ENCODE data around the gene GNPTG. TPM values are rescaled to one million over a fixed set of nuclear protein-coding genes. Genes with fewer than 3 reads are reported as not detected.

The GNPTG gene
- total RNA-seq, 1 donor, result 69.1 TPM

DNA sequence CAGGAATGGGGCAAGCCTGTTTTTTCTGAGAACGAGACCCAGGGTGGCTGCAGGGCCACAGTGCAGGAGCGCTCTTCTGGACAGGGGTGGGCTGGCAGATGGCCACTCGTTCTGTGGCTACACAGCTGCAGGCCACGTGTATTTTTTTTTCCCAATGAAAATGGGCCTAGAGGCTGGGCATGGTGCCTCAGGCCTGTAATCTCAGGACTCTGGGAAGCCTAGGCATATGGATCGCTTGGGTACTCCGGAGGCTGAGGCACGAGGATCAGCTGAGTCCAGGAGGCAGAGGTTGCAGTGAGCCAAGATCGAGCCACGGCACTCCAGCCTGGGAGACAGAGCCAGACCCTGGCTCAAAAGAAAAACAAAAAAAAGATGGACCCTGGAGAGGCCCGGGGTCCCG is 56.0 kb downstream of the GNPTG start:
- Histone ChIP-seq H3K79me2 (ENCODE audit: insufficient read depth, low read length) (peaks cover 4% of the 10 kb centered on the region), H3K27ac (ENCODE audit: low read depth, low read length) (peak overlapping the region; percentile 48), H3K36me3 (ENCODE audit: insufficient read depth, low read length) (no peaks in the 10 kb centered on the region), H3K4me1 (ENCODE audit: insufficient read depth, low read length) (peaks cover 10% of the 10 kb centered on the region), H2AFZ (ENCODE audit: low read length) (peak overlapping the region; percentile 51), H3K9me3 (ENCODE audit: low read depth, low read length) (no peaks in the 10 kb centered on the region), H4K20me1 (ENCODE audit: insufficient read depth, low read length) (peaks cover 20% of the 10 kb centered on the region), H3K4me3 (ENCODE audit: insufficient read depth, low read length) (peak overlapping the region; percentile 76), H3K4me2 (ENCODE audit: insufficient read depth, low read length) (peak overlapping the region; percentile 86), H3K27me3 (ENCODE audit: insufficient read depth, low read length) (no peaks in the 10 kb centered on the region)
- TF ChIP-seq, protein P1, sequence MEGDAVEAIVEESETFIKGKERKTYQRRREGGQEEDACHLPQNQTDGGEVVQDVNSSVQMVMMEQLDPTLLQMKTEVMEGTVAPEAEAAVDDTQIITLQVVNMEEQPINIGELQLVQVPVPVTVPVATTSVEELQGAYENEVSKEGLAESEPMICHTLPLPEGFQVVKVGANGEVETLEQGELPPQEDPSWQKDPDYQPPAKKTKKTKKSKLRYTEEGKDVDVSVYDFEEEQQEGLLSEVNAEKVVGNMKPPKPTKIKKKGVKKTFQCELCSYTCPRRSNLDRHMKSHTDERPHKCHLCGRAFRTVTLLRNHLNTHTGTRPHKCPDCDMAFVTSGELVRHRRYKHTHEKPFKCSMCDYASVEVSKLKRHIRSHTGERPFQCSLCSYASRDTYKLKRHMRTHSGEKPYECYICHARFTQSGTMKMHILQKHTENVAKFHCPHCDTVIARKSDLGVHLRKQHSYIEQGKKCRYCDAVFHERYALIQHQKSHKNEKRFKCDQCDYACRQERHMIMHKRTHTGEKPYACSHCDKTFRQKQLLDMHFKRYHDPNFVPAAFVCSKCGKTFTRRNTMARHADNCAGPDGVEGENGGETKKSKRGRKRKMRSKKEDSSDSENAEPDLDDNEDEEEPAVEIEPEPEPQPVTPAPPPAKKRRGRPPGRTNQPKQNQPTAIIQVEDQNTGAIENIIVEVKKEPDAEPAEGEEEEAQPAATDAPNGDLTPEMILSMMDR (IDR thresholded peaks at IDR 0.05; ENCODE audit: extremely low read depth, low read depth, low read length), result no peak
- no peak for DNase-seq (ENCODE audit: insufficient read length, low spot score, missing footprints)

DNA sequence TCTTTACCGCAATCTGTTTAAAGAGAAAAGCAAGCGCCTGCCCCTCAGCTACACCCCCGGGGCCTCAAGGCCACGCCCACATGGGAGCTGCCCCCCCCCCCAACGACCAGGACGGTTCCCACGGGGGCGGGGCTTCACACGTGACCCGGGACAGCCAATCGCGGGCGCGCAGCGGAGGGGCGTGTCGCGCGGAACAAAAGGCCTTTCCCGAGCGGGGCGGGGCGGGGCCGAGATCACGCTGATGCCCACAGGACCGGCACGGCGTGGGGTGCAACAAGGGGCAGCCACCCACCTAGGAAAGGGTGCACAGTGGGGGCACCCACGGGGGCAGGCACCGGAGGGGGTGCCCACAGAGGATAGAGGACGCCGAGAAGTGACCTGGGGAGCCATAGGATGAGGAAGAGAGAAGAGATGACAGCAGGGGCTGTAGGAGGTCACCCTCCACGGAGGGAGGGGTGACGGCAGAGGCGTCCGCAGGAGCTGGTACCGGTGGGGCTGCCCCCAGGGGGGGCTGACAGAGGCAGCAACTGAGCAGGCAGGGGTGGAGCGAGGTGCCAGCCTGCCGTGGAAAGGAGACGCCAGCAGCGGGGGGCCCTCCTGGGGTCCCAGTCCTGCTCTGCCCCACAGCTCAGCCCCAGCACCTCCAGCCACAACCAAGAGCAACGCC is 56.6 kb downstream of the GNPTG start:
- Histone ChIP-seq H3K36me3 (ENCODE audit: insufficient read depth, low read length) (no peaks in the 10 kb centered on the region), H3K4me1 (ENCODE audit: insufficient read depth, low read length) (peaks cover 10% of the 10 kb centered on the region), H3K9me3 (ENCODE audit: low read depth, low read length) (no peaks in the 10 kb centered on the region), H3K27me3 (ENCODE audit: insufficient read depth, low read length) (no peaks in the 10 kb centered on the region), H3K4me2 (ENCODE audit: insufficient read depth, low read length) (peak overlapping the region; percentile 86), H3K79me2 (ENCODE audit: insufficient read depth, low read length) (peaks cover 4% of the 10 kb centered on the region), H4K20me1 (ENCODE audit: insufficient read depth, low read length) (peaks cover 20% of the 10 kb centered on the region), H3K4me3 (ENCODE audit: insufficient read depth, low read length) (peak overlapping the region; percentile 76), H3K27ac (ENCODE audit: low read depth, low read length) (peak overlapping the region; percentile 48), H2AFZ (ENCODE audit: low read length) (peak overlapping the region; percentile 63)
- DNase-seq (ENCODE audit: insufficient read length, low spot score, missing footprints), result peak; percentile 100
- TF ChIP-seq, protein P1 (IDR thresholded peaks at IDR 0.05; ENCODE audit: extremely low read depth, low read depth, low read length), result no peak

DNA sequence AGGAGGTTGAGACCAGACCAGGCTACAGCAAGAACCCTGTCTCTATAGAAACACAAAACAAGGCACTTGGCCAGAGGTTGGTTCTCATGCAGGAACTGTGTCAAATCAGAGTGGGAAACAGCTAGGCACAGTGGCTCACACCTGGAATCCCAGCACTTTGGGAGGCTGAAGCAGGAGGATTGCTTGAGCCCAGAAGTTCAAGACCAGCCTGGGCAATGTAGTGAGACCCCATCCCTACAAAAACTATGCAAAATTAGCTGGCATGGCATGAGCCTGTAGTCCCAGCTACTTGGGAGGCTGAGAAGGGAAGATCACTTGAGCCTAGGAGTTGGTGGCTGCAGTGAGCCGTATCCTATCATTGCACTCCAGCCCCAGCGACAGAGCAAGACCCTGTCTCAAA is 61.1 kb downstream of the GNPTG start:
- no peak overlapping the region for H3K4me2 ChIP-seq (ENCODE audit: insufficient read depth, low read length)
- no peak overlapping the region for H2AFZ ChIP-seq (ENCODE audit: low read length)
- H3K79me2 ChIP-seq (ENCODE audit: insufficient read depth, low read length), result peaks cover under 1% of the 10 kb centered on the region
- TF ChIP-seq, protein P1 (IDR thresholded peaks at IDR 0.05; ENCODE audit: extremely low read depth, low read depth, low read length), result no peak
- H3K27me3 ChIP-seq (ENCODE audit: insufficient read depth, low read length), result no peaks in the 10 kb centered on the region
- peaks cover 9% of the 10 kb centered on the region for H4K20me1 ChIP-seq (ENCODE audit: insufficient read depth, low read length)
- DNase-seq (ENCODE audit: insufficient read length, low spot score, missing footprints), result no peak
- H3K4me3 ChIP-seq (ENCODE audit: insufficient read depth, low read length), result no peak overlapping the region
- peaks cover 6% of the 10 kb centered on the region for H3K4me1 ChIP-seq (ENCODE audit: insufficient read depth, low read length)
- H3K36me3 ChIP-seq (ENCODE audit: insufficient read depth, low read length), result no peaks in the 10 kb centered on the region
- no peaks in the 10 kb centered on the region for H3K9me3 ChIP-seq (ENCODE audit: low read depth, low read length)
- no peak overlapping the region for H3K27ac ChIP-seq (ENCODE audit: low read depth, low read length)

Other genes with a start within 250 kb of the GNPTG start
- under 0.01 TPM in 2 replicates for gene CACNA1H, start 198.8 kb upstream of the GNPTG start, total RNA-seq
- not detected in 2 replicates for gene TPSG1, start 126.7 kb upstream of the GNPTG start, total RNA-seq
- not detected in 2 replicates for gene TPSB2, start 121.7 kb upstream of the GNPTG start, total RNA-seq
- not detected in 2 replicates for gene TPSAB1, start 111.2 kb upstream of the GNPTG start, total RNA-seq
- not detected in 2 replicates for gene TPSD1, start 95.9 kb upstream of the GNPTG start, total RNA-seq
- gene UBE2I, start 42.3 kb upstream of the GNPTG start, total RNA-seq, result 37.1 and 49.2 TPM in 2 replicates
- under 0.01 and 0.29 TPM in 2 replicates for gene BAIAP3, start 18.3 kb upstream of the GNPTG start, total RNA-seq
- 53.6 and 57.8 TPM in 2 replicates for gene TSR3, start 53 bp upstream of the GNPTG start, total RNA-seq
- 10.1 and 12.7 TPM in 2 replicates for gene UNKL, start 62.8 kb downstream of the GNPTG start, total RNA-seq
- 7.6 and 8.3 TPM in 2 replicates for gene UQCC4, start 68.8 kb downstream of the GNPTG start, total RNA-seq
- not detected in 2 replicates for gene PERCC1, start 79.1 kb downstream of the GNPTG start, total RNA-seq
- 0.36 and 0.59 TPM in 2 replicates for gene CCDC154, start 92.6 kb downstream of the GNPTG start, total RNA-seq
- 161 and 187 TPM in 2 replicates for gene CLCN7, start 123.1 kb downstream of the GNPTG start, total RNA-seq
- not detected in 2 replicates for gene PTX4, start 137.0 kb downstream of the GNPTG start, total RNA-seq
- gene TELO2, start 141.4 kb downstream of the GNPTG start, total RNA-seq, result 12.4 and 18.1 TPM in 2 replicates
- 7.7 and 8.3 TPM in 2 replicates for gene TMEM204, start 181.7 kb downstream of the GNPTG start, total RNA-seq